HepG2 (cell line): ENCODE data around the gene ITIH1. TPM values are rescaled to one million over a fixed set of nuclear protein-coding genes. Genes with fewer than 3 reads are reported as not detected.
A peak's percentile ranks its signal among the peaks of the same experiment; 100 is the strongest.

Source experiments
- BRD4 ChIP-seq: sonication (generic); formaldehyde crosslinking; IDR thresholded peaks from 2 replicates; pipeline ENCODE4 v1.4.0; 2020; ENCODE audit warnings: missing genetic modification reagents
- CBX2 ChIP-seq, 2 experiments: fragments of 200-600 bp in 1 of 2; sonication (generic); formaldehyde crosslinking in 1 of 2; IDR thresholded peaks; 2 replicates each; pipeline versions ENCODE4 v1.7.0 to v1.8.1; 2018 to 2022; ENCODE audit warnings: low read depth in 2 of 2, low read length in 1 of 2, mild to moderate bottlenecking in 1 of 2, missing genetic modification reagents in 1 of 2
- EED ChIP-seq: sonication (generic); formaldehyde crosslinking; IDR thresholded peaks from 2 replicates; pipeline ENCODE4 v1.5.0; 2020; ENCODE audit warnings: mild to moderate bottlenecking, missing genetic modification reagents
- FOXA3 ChIP-seq: IDR thresholded peaks from 2 replicates; pipeline ENCODE4 v1.6.1; 2016; ENCODE audit warnings: missing genetic modification reagents, missing compliant biosample characterization
- JDP2 ChIP-seq: sonication (generic); formaldehyde crosslinking; IDR thresholded peaks from 2 replicates; pipeline ENCODE4 v1.8.1; 2022; ENCODE audit warnings: missing genetic modification reagents, borderline replicate concordance
- MIER3 ChIP-seq: IDR thresholded peaks from 2 replicates; pipeline ENCODE4 v1.6.1; 2016; ENCODE audit warnings: missing compliant biosample characterization, borderline replicate concordance
- PCBP1 ChIP-seq: fragments of 200-400 bp; formaldehyde crosslinking; IDR thresholded peaks from 2 replicates; pipeline ENCODE4 v1.6.1; 2017; ENCODE audit warnings: mild to moderate bottlenecking, low read depth, low read length, borderline replicate concordance
- RBM39 ChIP-seq: fragments of 200-400 bp; formaldehyde crosslinking; IDR thresholded peaks from one replicate; pipeline ENCODE4 v1.6.1; 2018; ENCODE audit warnings: antibody characterized with exemption, mild to moderate bottlenecking, low read depth, low read length; ENCODE audit not compliant: poor library complexity, severe bottlenecking
- REST ChIP-seq, 2 experiments: IDR thresholded peaks; 2 replicates each; pipeline ENCODE4 v1.6.1; 2011 to 2012; ENCODE audit warnings: low read length in 2 of 2, borderline replicate concordance in 1 of 2, low read depth in 1 of 2, mild to moderate bottlenecking in 1 of 2, moderate library complexity in 1 of 2
- SIX1 ChIP-seq: sonication (generic); formaldehyde crosslinking; IDR thresholded peaks from 2 replicates; pipeline ENCODE4 v1.4.0; 2020; ENCODE audit warnings: missing genetic modification reagents, borderline replicate concordance
- STAG1 ChIP-seq: sonication (generic); formaldehyde crosslinking; IDR thresholded peaks from 2 replicates; pipeline ENCODE4 v1.4.0; 2020; ENCODE audit warnings: missing genetic modification reagents
- TAF15 ChIP-seq: fragments of 200-400 bp; formaldehyde crosslinking; IDR thresholded peaks from one replicate; pipeline ENCODE4 v1.6.1; 2018; ENCODE audit warnings: mild to moderate bottlenecking, low read depth, low read length; ENCODE audit not compliant: poor library complexity, severe bottlenecking
- ZBTB39 ChIP-seq: sonication (generic); formaldehyde crosslinking; IDR thresholded peaks from 2 replicates; pipeline ENCODE4 v1.5.0; 2020; ENCODE audit warnings: missing genetic modification reagents
- ZHX1 ChIP-seq: sonication (generic); formaldehyde crosslinking; IDR thresholded peaks from 2 replicates; pipeline ENCODE4 v1.8.1; 2022; ENCODE audit warnings: low read depth, mild to moderate bottlenecking, missing genetic modification reagents
- ZNF251 ChIP-seq: sonication (generic); formaldehyde crosslinking; IDR thresholded peaks from 2 replicates; pipeline ENCODE4 v1.9.0; 2021; ENCODE audit warnings: mild to moderate bottlenecking, missing genetic modification reagents
- ZNF572 ChIP-seq: sonication (generic); formaldehyde crosslinking; IDR thresholded peaks from 2 replicates; pipeline ENCODE4 v1.5.1; 2020; ENCODE audit warnings: mild to moderate bottlenecking, missing genetic modification reagents
- ZNF589 ChIP-seq: sonication (generic); formaldehyde crosslinking; conservative IDR thresholded peaks from 2 replicates; pipeline ENCODE4 v1.8.0; 2022; ENCODE audit warnings: mild to moderate bottlenecking, moderate library complexity, missing genetic modification reagents
- ZNF724P ChIP-seq: sonication (generic); formaldehyde crosslinking; IDR thresholded peaks from 2 replicates; pipeline ENCODE4 v1.8.0; 2022; ENCODE audit warnings: missing genetic modification reagents, borderline replicate concordance
- ZNF788 ChIP-seq: sonication (generic); formaldehyde crosslinking; IDR thresholded peaks from 2 replicates; pipeline ENCODE4 v1.5.0; 2020; ENCODE audit warnings: mild to moderate bottlenecking, missing genetic modification reagents, borderline replicate concordance
- polyA plus RNA-seq, 8 experiments: library from polyadenylated mRNA; depleted of rRNA in 3 of 8; stranded (reverse) in 7 of 8; unstranded in 1 of 8; fragments of >200 nt; fragmentation: Illumina TruSeq in 4 of 8; extraction: Trizol in 4 of 8; gene quantifications; 2 replicates each; pipeline versions ENCODE4 v1.2.1 to v1.2.3, GENCODE V29; 2011 to 2016; ENCODE audit warnings: low read depth in 4 of 8, missing spikeins in 1 of 8, mixed read lengths in 1 of 8; ENCODE audit not compliant: insufficient read depth in 1 of 8
- total RNA-seq, 5 experiments: library from RNA; depleted of rRNA; stranded (reverse); fragments of >200 nt; fragmentation: Illumina TruSeq; extraction: Trizol; gene quantifications; 2 replicates each; pipeline ENCODE4 v1.2.3, GENCODE V29; 2016; ENCODE audit warnings: low read depth in 1 of 5

Gene ITIH1
- total and polyA plus RNA-seq, 2 of the 13 experiments (the other 11 are each of a cell fraction or from before 2014, with no cell fraction given), result 12.3 to 19.6 TPM

GRCh38 chr3:52777959-52778805 is 783 bp downstream of the ITIH1 start (continued):
- 0 out of 2 replicates have a peak, but pooled peaks have one; percentile 14 for TF ChIP-seq ZNF788 (CRISPR knock-in tag)
- TF ChIP-seq ZNF724P (CRISPR knock-in tag), result no peak
- TF ChIP-seq ZBTB39, result no peak
- TF ChIP-seq ZHX1 (CRISPR knock-in tag), result no peak
- no peak for TF ChIP-seq CBX2 (IDR thresholded peaks at IDR 0.05; ENCODE audit: low read depth, low read length)
- no peak for TF ChIP-seq CBX2 (CRISPR knock-in tag; IDR thresholded peaks at IDR 0.05; ENCODE audit: low read depth)
- no peak for TF ChIP-seq SIX1 (CRISPR knock-in tag)
- TF ChIP-seq EED (CRISPR knock-in tag), result no peak
- no peak for TF ChIP-seq BRD4
- no peak for TF ChIP-seq FOXA3 (CRISPR knock-in tag)
- no peak for TF ChIP-seq STAG1
- TF ChIP-seq TAF15, result no peak
- TF ChIP-seq ZNF572 (CRISPR knock-in tag), result 0 out of 2 replicates have a peak, but pooled peaks have one; percentile 35
- TF ChIP-seq REST (IDR thresholded peaks at IDR 0.05; ENCODE audit: borderline replicate concordance in 1 of 2, low read depth in 1 of 2, low read length in 2 of 2), result peak in 1 of 2 experiments; percentile 70; a peak in 3 of 4 replicates
- TF ChIP-seq ZNF251 (CRISPR knock-in tag), result no peak
- TF ChIP-seq MIER3 (CRISPR knock-in tag), result no peak
- TF ChIP-seq PCBP1, result no peak
- TF ChIP-seq RBM39, result no peak
- TF ChIP-seq JDP2 (CRISPR knock-in tag), result no peak
- TF ChIP-seq ZNF589 (CRISPR knock-in tag), result no peak
